ENCODE data around the gene CREBBP. TPM values are rescaled to one million over a fixed set of nuclear protein-coding genes. Genes with fewer than 3 reads are reported as not detected.

CREBBP gene
- total RNA-seq, 1 donor from 2014 or later = 84.7 TPM

- no peak for DNase-seq (ENCODE audit: low read depth, low spot score)
- Mint-ChIP-seq H3K27me3 (ENCODE audit: low read depth) (no peaks in the 10 kb centered on the region), H3K9me3 (no peaks in the 10 kb centered on the region), H3K4me1 (peaks cover 40% of the 10 kb centered on the region), H3K4me3 (peak overlapping the region; percentile 75), H3K36me3 (ENCODE audit: low read depth) (peaks cover 2% of the 10 kb centered on the region), H3K27ac (ENCODE audit: unreplicated experiment) (peak overlapping the region; percentile 55)
- TF ChIP-seq CTCF (conservative IDR thresholded peaks at IDR 0.05) = no peak
Measured at GRCh38 chr16:3713587-3714242, 166.8 kb downstream of the CREBBP start.

- Mint-ChIP-seq H3K4me3 (peak overlapping the region; percentile 75), H3K27ac (ENCODE audit: unreplicated experiment) (peak overlapping the region; percentile 89), H3K4me1 (peaks cover 37% of the 10 kb centered on the region), H3K9me3 (no peaks in the 10 kb centered on the region), H3K27me3 (ENCODE audit: low read depth) (no peaks in the 10 kb centered on the region), H3K36me3 (ENCODE audit: low read depth) (peaks cover 2% of the 10 kb centered on the region)
- DNase-seq (ENCODE audit: low read depth, low spot score) = no peak
- TF ChIP-seq CTCF (conservative IDR thresholded peaks at IDR 0.05) = no peak
Measured at GRCh38 chr16:3712861-3713372, 167.6 kb downstream of the CREBBP start.

- Mint-ChIP-seq H3K27me3 (ENCODE audit: low read depth) (no peaks in the 10 kb centered on the region), H3K4me1 (no peaks in the 10 kb centered on the region), H3K27ac (ENCODE audit: unreplicated experiment) (no peak overlapping the region), H3K36me3 (ENCODE audit: low read depth) (peaks cover 4% of the 10 kb centered on the region), H3K4me3 (no peak overlapping the region), H3K9me3 (no peaks in the 10 kb centered on the region)
- TF ChIP-seq CTCF (conservative IDR thresholded peaks at IDR 0.05) = no peak
- no peak for DNase-seq (ENCODE audit: low read depth, low spot score)
Measured at GRCh38 chr16:3706253-3707012, 174.1 kb downstream of the CREBBP start.

GRCh38 chr16:3702082-3702481 is 178.4 kb downstream of the CREBBP start:
- Mint-ChIP-seq H3K27ac (ENCODE audit: unreplicated experiment) (no peak overlapping the region), H3K27me3 (ENCODE audit: low read depth) (no peaks in the 10 kb centered on the region), H3K36me3 (ENCODE audit: low read depth) (peaks cover 4% of the 10 kb centered on the region), H3K4me1 (no peaks in the 10 kb centered on the region), H3K4me3 (no peak overlapping the region), H3K9me3 (no peaks in the 10 kb centered on the region)
- no peak for DNase-seq (ENCODE audit: low read depth, low spot score)
- TF ChIP-seq CTCF (conservative IDR thresholded peaks at IDR 0.05) = no peak

GRCh38 chr16:3701531-3701930 is 179.0 kb downstream of the CREBBP start:
- H3K4me1 Mint-ChIP-seq = no peaks in the 10 kb centered on the region
- no peak overlapping the region for H3K27ac Mint-ChIP-seq (ENCODE audit: unreplicated experiment)
- TF ChIP-seq CTCF (conservative IDR thresholded peaks at IDR 0.05) = no peak

More at GRCh38 chr16:3701531-3701930, 179.0 kb downstream of the CREBBP start:
- Mint-ChIP-seq H3K9me3 (no peaks in the 10 kb centered on the region), H3K27me3 (ENCODE audit: low read depth) (no peaks in the 10 kb centered on the region), H3K36me3 (ENCODE audit: low read depth) (peaks cover 4% of the 10 kb centered on the region), H3K4me3 (no peak overlapping the region)
- DNase-seq (ENCODE audit: low read depth, low spot score) = no peak

All from neural crest cell (in vitro differentiated cells).